ENCODE measurements around the gene IFNL4. TPM values are rescaled to one million over a fixed set of nuclear protein-coding genes. Genes with fewer than 3 reads are reported as not detected.

The IFNL4 gene
- total RNA-seq, 1 donor from 2014 or later = not detected

DNA sequence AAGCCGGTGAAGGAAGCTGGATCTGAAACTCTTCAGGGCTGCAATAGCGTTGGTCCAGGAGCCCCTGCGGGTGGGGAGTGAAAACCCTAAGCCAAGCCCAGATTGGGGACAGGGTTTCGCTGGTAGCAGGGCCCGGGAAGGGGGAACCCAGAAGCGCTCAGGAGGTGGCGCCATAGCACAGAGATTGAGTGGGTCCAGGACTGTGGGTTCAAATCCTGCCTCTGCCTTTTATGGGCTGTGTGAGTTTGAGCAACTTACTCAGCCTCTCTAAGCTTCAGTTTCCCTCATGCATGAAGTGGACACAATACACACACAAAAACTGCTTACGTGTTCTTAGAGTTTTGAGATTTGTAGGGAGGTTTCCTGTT lies 36.3 kb downstream of the IFNL4 start:
- no peaks in the 10 kb centered on the region for H3K36me3 ChIP-seq (ENCODE audit: insufficient read depth, low read length)
- H3K9ac ChIP-seq (ENCODE audit: low read length) = no peak overlapping the region
- H4K20me1 ChIP-seq (ENCODE audit: insufficient read depth, low read length) = no peaks in the 10 kb centered on the region
- H3K4me3 Mint-ChIP-seq (ENCODE audit: unreplicated experiment) = no peak overlapping the region
- H3K4me1 ChIP-seq (ENCODE audit: insufficient read depth, low read length) = no peaks in the 10 kb centered on the region
- DNase-seq (ENCODE audit: low read depth) = no peak
- FAIRE-seq = no peak
- no peak overlapping the region for H3K27ac Mint-ChIP-seq (ENCODE audit: unreplicated experiment)
- H3K4me2 ChIP-seq (ENCODE audit: low read length) = no peak overlapping the region
- no peaks in the 10 kb centered on the region for H3K4me1 Mint-ChIP-seq (ENCODE audit: low read depth, unreplicated experiment)
- H3K9me3 Mint-ChIP-seq (ENCODE audit: unreplicated experiment) = peaks cover 9% of the 10 kb centered on the region
- no peak for TF ChIP-seq EZH2 (IDR thresholded peaks at IDR 0.05; ENCODE audit: insufficient read depth, low read length)
- TF ChIP-seq, protein P1, sequence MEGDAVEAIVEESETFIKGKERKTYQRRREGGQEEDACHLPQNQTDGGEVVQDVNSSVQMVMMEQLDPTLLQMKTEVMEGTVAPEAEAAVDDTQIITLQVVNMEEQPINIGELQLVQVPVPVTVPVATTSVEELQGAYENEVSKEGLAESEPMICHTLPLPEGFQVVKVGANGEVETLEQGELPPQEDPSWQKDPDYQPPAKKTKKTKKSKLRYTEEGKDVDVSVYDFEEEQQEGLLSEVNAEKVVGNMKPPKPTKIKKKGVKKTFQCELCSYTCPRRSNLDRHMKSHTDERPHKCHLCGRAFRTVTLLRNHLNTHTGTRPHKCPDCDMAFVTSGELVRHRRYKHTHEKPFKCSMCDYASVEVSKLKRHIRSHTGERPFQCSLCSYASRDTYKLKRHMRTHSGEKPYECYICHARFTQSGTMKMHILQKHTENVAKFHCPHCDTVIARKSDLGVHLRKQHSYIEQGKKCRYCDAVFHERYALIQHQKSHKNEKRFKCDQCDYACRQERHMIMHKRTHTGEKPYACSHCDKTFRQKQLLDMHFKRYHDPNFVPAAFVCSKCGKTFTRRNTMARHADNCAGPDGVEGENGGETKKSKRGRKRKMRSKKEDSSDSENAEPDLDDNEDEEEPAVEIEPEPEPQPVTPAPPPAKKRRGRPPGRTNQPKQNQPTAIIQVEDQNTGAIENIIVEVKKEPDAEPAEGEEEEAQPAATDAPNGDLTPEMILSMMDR (IDR thresholded peaks at IDR 0.05; ENCODE audit: insufficient read depth, low read depth, low read length) = peak; percentile 5
- peaks cover 3% of the 10 kb centered on the region for H3K27me3 ChIP-seq (ENCODE audit: insufficient read depth, low read length)
- H3K79me2 ChIP-seq (ENCODE audit: insufficient read depth, low read length) = no peaks in the 10 kb centered on the region
- H2AFZ ChIP-seq (ENCODE audit: low read depth, low read length) = no peak overlapping the region
- H3K4me3 ChIP-seq (ENCODE audit: insufficient read depth, low read depth, low read length) = no peak overlapping the region
- H3K27me3 Mint-ChIP-seq (ENCODE audit: low read depth, unreplicated experiment) = peaks cover 35% of the 10 kb centered on the region
- H3K27ac ChIP-seq (ENCODE audit: low read depth, low read length) = no peak overlapping the region
- no peaks in the 10 kb centered on the region for H3K9me3 ChIP-seq (ENCODE audit: insufficient read depth, low read depth, low read length)
- no peaks in the 10 kb centered on the region for H3K36me3 Mint-ChIP-seq (ENCODE audit: low read depth, unreplicated experiment)

- Histone ChIP-seq H3K36me3 (ENCODE audit: insufficient read depth, low read length) (no peaks in the 10 kb centered on the region), H4K20me1 (ENCODE audit: insufficient read depth, low read length) (no peaks in the 10 kb centered on the region), H3K4me1 (ENCODE audit: insufficient read depth, low read length) (no peaks in the 10 kb centered on the region), H2AFZ (ENCODE audit: low read depth, low read length) (no peak overlapping the region), H3K4me2 (ENCODE audit: low read length) (no peak overlapping the region), H3K4me3 (ENCODE audit: insufficient read depth, low read depth, low read length) (no peak overlapping the region), H3K27me3 (ENCODE audit: insufficient read depth, low read length) (peaks cover 3% of the 10 kb centered on the region), H3K79me2 (ENCODE audit: insufficient read depth, low read length) (no peaks in the 10 kb centered on the region), H3K9me3 (ENCODE audit: insufficient read depth, low read depth, low read length) (no peaks in the 10 kb centered on the region), H3K27ac (ENCODE audit: low read depth, low read length) (no peak overlapping the region), H3K9ac (ENCODE audit: low read length) (no peak overlapping the region)
- DNase-seq (ENCODE audit: low read depth) = no peak
- peaks cover 30% of the 10 kb centered on the region for H3K27me3 Mint-ChIP-seq (ENCODE audit: low read depth, unreplicated experiment)
- no peaks in the 10 kb centered on the region for H3K4me1 Mint-ChIP-seq (ENCODE audit: low read depth, unreplicated experiment)
- H3K27ac Mint-ChIP-seq (ENCODE audit: unreplicated experiment) = no peak overlapping the region
- TF ChIP-seq EZH2 (IDR thresholded peaks at IDR 0.05; ENCODE audit: insufficient read depth, low read length) = no peak
- TF ChIP-seq, protein P1 (IDR thresholded peaks at IDR 0.05; ENCODE audit: insufficient read depth, low read depth, low read length) = no peak
- no peak for FAIRE-seq
- no peaks in the 10 kb centered on the region for H3K36me3 Mint-ChIP-seq (ENCODE audit: low read depth, unreplicated experiment)
- peaks cover 5% of the 10 kb centered on the region for H3K9me3 Mint-ChIP-seq (ENCODE audit: unreplicated experiment)
- H3K4me3 Mint-ChIP-seq (ENCODE audit: unreplicated experiment) = no peak overlapping the region
Measured at GRCh38 chr19:39211731-39212374, 36.8 kb downstream of the IFNL4 start.

DNA sequence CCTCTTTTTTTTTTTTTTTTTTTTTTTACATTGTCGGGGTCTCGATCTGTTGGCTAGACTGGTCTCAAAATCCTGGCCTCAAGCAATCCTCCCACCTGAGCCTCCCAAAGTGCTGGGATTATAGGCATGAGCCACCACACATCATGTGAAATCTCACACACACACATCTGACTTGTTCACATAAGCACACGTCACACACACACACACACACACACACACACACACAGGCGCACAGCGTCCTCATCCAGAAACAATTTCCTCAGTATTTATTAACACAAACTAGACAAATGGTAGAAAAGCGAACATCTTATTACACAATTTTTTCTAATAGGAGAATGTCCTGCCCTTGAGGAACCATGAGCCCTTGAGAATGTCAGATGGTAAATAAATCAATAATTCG lies 39.5 kb downstream of the IFNL4 start:
- H4K20me1 ChIP-seq (ENCODE audit: insufficient read depth, low read length) = no peaks in the 10 kb centered on the region
- Mint-ChIP-seq H3K27me3 (ENCODE audit: low read depth, unreplicated experiment) (peaks cover 32% of the 10 kb centered on the region), H3K9me3 (ENCODE audit: unreplicated experiment) (no peaks in the 10 kb centered on the region), H3K27ac (ENCODE audit: unreplicated experiment) (no peak overlapping the region), H3K36me3 (ENCODE audit: low read depth, unreplicated experiment) (no peaks in the 10 kb centered on the region), H3K4me3 (ENCODE audit: unreplicated experiment) (no peak overlapping the region), H3K4me1 (ENCODE audit: low read depth, unreplicated experiment) (peaks cover 2% of the 10 kb centered on the region)
- TF ChIP-seq, protein P1 (IDR thresholded peaks at IDR 0.05; ENCODE audit: insufficient read depth, low read depth, low read length) = no peak
- TF ChIP-seq EZH2 (IDR thresholded peaks at IDR 0.05; ENCODE audit: insufficient read depth, low read length) = no peak
- no peak overlapping the region for H3K9ac ChIP-seq (ENCODE audit: low read length)
- no peak overlapping the region for H3K27ac ChIP-seq (ENCODE audit: low read depth, low read length)
- H2AFZ ChIP-seq (ENCODE audit: low read depth, low read length) = no peak overlapping the region
- no peaks in the 10 kb centered on the region for H3K79me2 ChIP-seq (ENCODE audit: insufficient read depth, low read length)
- H3K4me1 ChIP-seq (ENCODE audit: insufficient read depth, low read length) = no peaks in the 10 kb centered on the region
- no peak overlapping the region for H3K4me2 ChIP-seq (ENCODE audit: low read length)
- no peak overlapping the region for H3K4me3 ChIP-seq (ENCODE audit: insufficient read depth, low read depth, low read length)
- FAIRE-seq (no peak), DNase-seq (ENCODE audit: low read depth) (no peak)
- H3K9me3 ChIP-seq (ENCODE audit: insufficient read depth, low read depth, low read length) = no peaks in the 10 kb centered on the region
- peaks cover 11% of the 10 kb centered on the region for H3K27me3 ChIP-seq (ENCODE audit: insufficient read depth, low read length)
- no peaks in the 10 kb centered on the region for H3K36me3 ChIP-seq (ENCODE audit: insufficient read depth, low read length)

Data from astrocyte (in vitro differentiated cells and primary cell).